A549 (cell line): ENCODE data around the gene DACH1. TPM values are rescaled to one million over a fixed set of nuclear protein-coding genes. Genes with fewer than 3 reads are reported as not detected.
A peak's percentile ranks its signal among the peaks of the same experiment; 100 is the strongest.

Source experiments
- ATAC-seq, 2 experiments: fragments of 200-7000 bp in 1 of 2; fragments of >200 bp in 1 of 2; cut with Nextera tagmentation in 1 of 2; cut with Tn5 transposase in 1 of 2; 3 replicates each; pipeline versions ENCODE4 v1.8.0 to v1.9.1; 2018 to 2020; ENCODE audit warnings: mild to moderate bottlenecking in 1 of 2, moderate library complexity in 1 of 2
- CTCF ChIA-PET: fragments of 300-600 bp; sonication (Branson Sonifier 250); formaldehyde crosslinking; extraction: SDS; loops from one replicate; lab custom pipeline; 2021; ENCODE audit warnings: antibody characterized with exemption, inconsistent platforms; lab: Yijun Ruan, JAX
- POLR2A ChIA-PET: fragments of 350-600 bp; formaldehyde crosslinking; extraction: SDS; loops from one replicate; lab custom pipeline; 2021; ENCODE audit warnings: antibody characterized with exemption, inconsistent platforms; lab: Yijun Ruan, JAX
- DNase-seq, 2 experiments: peaks; one replicate each; pipeline versions ENCODE4 v3.0.0 to v3.0.0-alpha.2; 2011 to 2016; ENCODE audit warnings: low read depth in 1 of 2, low spot score in 1 of 2
- FAIRE-seq: peaks from 2 replicates; lab custom pipeline; 2011; peaks lifted over from hg19 to GRCh38; lab: Jason Lieb, UNC
- H3K27ac ChIP-seq, 2 experiments: fragments of >200 bp; sonication (Bioruptor Twin); formaldehyde crosslinking; 3 replicates each; pipeline ENCODE4 v1.5.1; 2016 to 2017
- H3K4me1 ChIP-seq: fragments of >200 bp; sonication (Bioruptor Twin); formaldehyde crosslinking; 3 replicates; pipeline ENCODE4 v1.6.1; 2016
- H3K4me2 ChIP-seq: fragments of >200 bp; sonication (Bioruptor Twin); formaldehyde crosslinking; 3 replicates; pipeline ENCODE4 v1.6.1; 2016
- H3K4me3 ChIP-seq: fragments of >200 bp; sonication (Bioruptor Twin); formaldehyde crosslinking; 3 replicates; pipeline ENCODE4 v1.5.1; 2016
- H3K9me3 ChIP-seq: fragments of >200 bp; sonication (Bioruptor Twin); formaldehyde crosslinking; 3 replicates; pipeline ENCODE4 v1.6.1; 2016
- ATOH8 ChIP-seq: fragments of 250-450 bp; sonication (Bioruptor Pico); IDR thresholded peaks from 2 replicates; pipeline ENCODE4 v1.5.0; 2020; ENCODE audit warnings: low read depth, mild to moderate bottlenecking, moderate library complexity
- CBX2 ChIP-seq: fragments of 200-600 bp; sonication (generic); IDR thresholded peaks from 2 replicates; pipeline ENCODE4 v1.6.1; 2016; ENCODE audit warnings: low read depth, mild to moderate bottlenecking, borderline replicate concordance
- CEBPB ChIP-seq, 2 experiments: fragments of >200 bp in 1 of 2; sonication (Bioruptor Twin) in 1 of 2; formaldehyde crosslinking in 1 of 2; IDR thresholded peaks; 2 replicates each; pipeline ENCODE4 v1.6.1; 2012 to 2016
- CHD2 ChIP-seq: fragments of 150-350 bp; IDR thresholded peaks from 2 replicates; pipeline ENCODE4 v1.6.1; 2014; ENCODE audit warnings: low read length; ENCODE audit not compliant: partially characterized antibody
- EHF ChIP-seq: fragments of 250-450 bp; sonication (Bioruptor Pico); IDR thresholded peaks from 2 replicates; pipeline ENCODE4 v1.5.0; 2020; ENCODE audit warnings: mild to moderate bottlenecking
- ELK1 ChIP-seq: fragments of 150-350 bp; IDR thresholded peaks from 2 replicates; pipeline ENCODE4 v1.6.1; 2014; ENCODE audit warnings: low read depth, mild to moderate bottlenecking, low read length
- EP300 ChIP-seq, 2 experiments: fragments of >200 bp; sonication (Bioruptor Twin); formaldehyde crosslinking; IDR thresholded peaks; 2 replicates in 1 of 2; 3 replicates in 1 of 2; pipeline ENCODE4 v1.6.1; 2016 to 2017
- FOXS1 ChIP-seq: fragments of 250-450 bp; sonication (Bioruptor Pico); IDR thresholded peaks from 2 replicates; pipeline ENCODE4 v1.5.0; 2020; ENCODE audit warnings: mild to moderate bottlenecking, moderate library complexity
- GATA3 ChIP-seq: IDR thresholded peaks from 2 replicates; pipeline ENCODE4 v1.6.1; 2012; ENCODE audit warnings: borderline replicate concordance
- HDAC2 ChIP-seq: fragments of 200-600 bp; sonication (generic); IDR thresholded peaks from 2 replicates; pipeline ENCODE4 v1.6.1; 2016
- JUN ChIP-seq, 2 experiments: fragments of >200 bp; sonication (Bioruptor Twin); formaldehyde crosslinking; IDR thresholded peaks; 2 replicates in 1 of 2; 3 replicates in 1 of 2; pipeline ENCODE4 v1.6.1; 2016 to 2017
- KDM1A ChIP-seq: fragments of 200-600 bp; sonication (generic); IDR thresholded peaks from 2 replicates; pipeline ENCODE4 v1.6.1; 2016; ENCODE audit warnings: low read depth, mild to moderate bottlenecking
- KDM5A ChIP-seq: fragments of 200-600 bp; sonication (generic); IDR thresholded peaks from 2 replicates; pipeline ENCODE4 v1.6.1; 2016; ENCODE audit warnings: antibody characterized with exemption, mild to moderate bottlenecking
- PHF8 ChIP-seq: fragments of 200-600 bp; sonication (generic); IDR thresholded peaks from 2 replicates; pipeline ENCODE4 v1.6.1; 2016; ENCODE audit warnings: low read depth, mild to moderate bottlenecking, antibody characterized with exemption, moderate library complexity, borderline replicate concordance
- RAD21 ChIP-seq, 2 experiments: fragments of >200 bp in 1 of 2; sonication (Bioruptor Twin) in 1 of 2; formaldehyde crosslinking in 1 of 2; IDR thresholded peaks in 1 of 2; conservative IDR thresholded peaks in 1 of 2; 2 replicates in 1 of 2; 3 replicates in 1 of 2; pipeline ENCODE4 v1.6.1; 2012 to 2018; ENCODE audit warnings: inconsistent platforms in 1 of 2
- RARB ChIP-seq: fragments of 250-450 bp; sonication (Bioruptor Pico); IDR thresholded peaks from 2 replicates; pipeline ENCODE4 v1.8.0; 2021; ENCODE audit warnings: mild to moderate bottlenecking, moderate library complexity
- RCOR1 ChIP-seq: fragments of 150-350 bp; IDR thresholded peaks from 2 replicates; pipeline ENCODE4 v1.6.1; 2014; ENCODE audit warnings: antibody characterized with exemption, low read length, low read depth
- REST ChIP-seq: fragments of 200-600 bp; sonication (generic); IDR thresholded peaks from 2 replicates; pipeline ENCODE4 v1.6.1; 2016; ENCODE audit warnings: antibody characterized with exemption, mild to moderate bottlenecking, moderate library complexity
- SMC3 ChIP-seq: fragments of >200 bp; sonication (Bioruptor Twin); formaldehyde crosslinking; IDR thresholded peaks from 3 replicates; pipeline ENCODE4 v1.6.1; 2018; ENCODE audit warnings: inconsistent platforms
- SREBF2 ChIP-seq: fragments of 450-650 bp; IDR thresholded peaks from 2 replicates; pipeline ENCODE4 v1.6.1; 2014; ENCODE audit warnings: mild to moderate bottlenecking, moderate library complexity
- USF2 ChIP-seq: fragments of 450-650 bp; IDR thresholded peaks from 2 replicates; pipeline ENCODE4 v1.6.1; 2014; ENCODE audit warnings: antibody characterized with exemption
- WGBS: methylation state at CpG from one replicate; pipeline ENCODE4 v1.1.6; 2017; ENCODE audit errors: missing lambda C conversion rate; 5-methylcytosine and 5-hydroxymethylcytosine counted together
- polyA plus RNA-seq, 4 experiments: library from polyadenylated mRNA; depleted of rRNA in 3 of 4; stranded (reverse); fragments of >200 nt; fragmentation: RNase III in 1 of 4; extraction: RNeasy Plus Mini Kit Qiagen cat#74134 plus additional on column Dnase treatment in 1 of 4; gene quantifications; 2 replicates in 3 of 4; 3 replicates in 1 of 4; pipeline ENCODE4 v1.2.3, GENCODE V29; 2011 to 2017

Gene DACH1
- polyA plus RNA-seq, 2 of the 4 experiments (the other 2 are of a cell fraction): not detected

- ATAC-seq: peak in 1 of 2 experiments; percentile 21; a peak in 1 of 6 replicates
- Histone ChIP-seq H3K4me1 (peaks cover 11% of the 10 kb centered on the region; the same call in 1 of the 3 replicates), H3K4me2 (peak overlapping the region; percentile 90), H3K4me3 (peak overlapping the region; percentile 39; the same call in 2 of the 3 replicates), H3K27ac (no peak overlapping the region), H3K9me3 (no peaks in the 10 kb centered on the region)
- no peak for TF ChIP-seq CEBPB (IDR thresholded peaks at IDR 0.05)
- no peak for TF ChIP-seq EHF (CRISPR knock-in tag)
- no peak for TF ChIP-seq SMC3
- TF ChIP-seq CBX2: no peak
- TF ChIP-seq PHF8: no peak
- TF ChIP-seq FOXS1 (CRISPR knock-in tag): no peak
- no peak for TF ChIP-seq ELK1
- TF ChIP-seq ATOH8: no peak
- TF ChIP-seq JUN (IDR thresholded peaks at IDR 0.05): no peak
- no peak for TF ChIP-seq KDM1A
- no peak for TF ChIP-seq RAD21 (conservative IDR thresholded peaks at IDR 0.05 in 1 of 2, IDR thresholded peaks at IDR 0.05 in 1 of 2)
- no peak for TF ChIP-seq SREBF2
- CTCF ChIA-PET: interaction anchor here (0.7 kb wide), 1 partner anchor 292 kb away, joined by 4 read pairs; no protein-coding TSS in a partner anchor
- FAIRE-seq: no peak
- no peak for DNase-seq
- WGBS: 31% methylated on average over 38 of the region's 39 CpGs
- POLR2A ChIA-PET: no interaction called here
Observed at GRCh38 chr13:71864094-71864985, 2.7 kb downstream of the DACH1 start.

- no peak for FAIRE-seq
- no peak overlapping the region for H3K27ac ChIP-seq
- 25% methylated on average over 4 of the region's 4 CpGs for WGBS
- POLR2A ChIA-PET: no interaction called here
- TF ChIP-seq HDAC2 (no peak), KDM1A (no peak), SMC3 (no peak), CHD2 (no peak), RARB (no peak), GATA3 (no peak), USF2 (no peak), KDM5A (no peak), EP300 (IDR thresholded peaks at IDR 0.05) (no peak), REST (no peak), RCOR1 (no peak)
- H3K4me3 ChIP-seq: no peak overlapping the region
- DNase-seq: no peak
- CTCF ChIA-PET: interaction anchor here (0.7 kb wide), 1 partner anchor 291 kb away, joined by 4 read pairs; no protein-coding TSS in a partner anchor
- no peaks in the 10 kb centered on the region for H3K9me3 ChIP-seq
- peaks cover 11% of the 10 kb centered on the region; the same call in 1 of the 3 replicates for H3K4me1 ChIP-seq
- ATAC-seq: no peak
- H3K4me2 ChIP-seq: no peak overlapping the region
Observed at GRCh38 chr13:71863254-71863865, 3.6 kb downstream of the DACH1 start.
